NCI-H1694 (cell line): ENCODE results near the gene CARS1.

Source experiments
- DNase-seq: peaks from one replicate; lab custom pipeline; 2025; lab: John Stamatoyannopoulos, UW

The CARS1 gene

DNA sequence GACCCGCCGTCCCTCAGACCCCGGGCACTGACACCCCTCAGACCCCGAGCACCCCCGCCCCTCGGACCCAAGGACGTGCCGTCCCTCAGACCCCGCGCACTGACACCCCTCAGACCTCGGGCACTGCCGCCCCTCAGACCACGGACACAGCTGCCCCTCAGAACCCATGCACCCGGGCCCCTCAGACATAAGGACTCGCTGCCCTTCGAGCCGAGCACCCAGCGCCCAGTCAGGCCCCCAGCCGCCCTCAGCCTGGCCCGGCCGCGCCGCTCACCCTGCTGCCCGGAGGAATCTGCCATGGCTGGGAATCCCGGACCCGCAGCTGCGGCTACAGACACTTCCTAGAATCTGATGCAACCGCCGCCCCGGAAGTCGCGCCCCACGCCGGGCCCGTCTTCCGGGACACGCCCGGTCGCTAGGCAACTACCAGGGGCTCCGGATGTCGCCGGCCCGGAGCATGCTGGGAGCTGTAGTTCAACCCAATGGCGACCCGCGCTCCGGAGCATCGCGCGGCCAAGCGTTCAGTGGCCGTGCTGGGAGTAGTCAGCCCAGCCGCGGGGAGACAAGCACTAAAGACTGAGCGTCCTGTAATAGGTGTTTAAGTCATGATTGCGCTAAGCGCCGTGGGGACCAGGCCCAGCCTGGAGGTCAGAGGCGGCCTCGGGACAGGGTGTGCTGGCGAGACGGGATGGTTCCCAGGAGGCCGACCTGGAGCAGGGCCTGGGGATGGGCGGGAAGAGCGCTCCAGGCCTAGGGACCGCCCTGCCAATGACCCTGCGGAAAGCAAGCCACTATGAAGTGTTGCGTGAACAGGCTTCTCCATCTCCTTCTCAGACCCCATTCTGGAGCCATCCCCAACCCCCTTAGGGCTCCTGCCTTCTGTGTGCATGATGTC is at the start of gene CARS1:
CARS1 (minus strand) TSS at position 355 of the 895 bp plus-strand sequence; CDS start at position 299, 56 bp downstream.
- DNase-seq, result peak; percentile 73

DNA sequence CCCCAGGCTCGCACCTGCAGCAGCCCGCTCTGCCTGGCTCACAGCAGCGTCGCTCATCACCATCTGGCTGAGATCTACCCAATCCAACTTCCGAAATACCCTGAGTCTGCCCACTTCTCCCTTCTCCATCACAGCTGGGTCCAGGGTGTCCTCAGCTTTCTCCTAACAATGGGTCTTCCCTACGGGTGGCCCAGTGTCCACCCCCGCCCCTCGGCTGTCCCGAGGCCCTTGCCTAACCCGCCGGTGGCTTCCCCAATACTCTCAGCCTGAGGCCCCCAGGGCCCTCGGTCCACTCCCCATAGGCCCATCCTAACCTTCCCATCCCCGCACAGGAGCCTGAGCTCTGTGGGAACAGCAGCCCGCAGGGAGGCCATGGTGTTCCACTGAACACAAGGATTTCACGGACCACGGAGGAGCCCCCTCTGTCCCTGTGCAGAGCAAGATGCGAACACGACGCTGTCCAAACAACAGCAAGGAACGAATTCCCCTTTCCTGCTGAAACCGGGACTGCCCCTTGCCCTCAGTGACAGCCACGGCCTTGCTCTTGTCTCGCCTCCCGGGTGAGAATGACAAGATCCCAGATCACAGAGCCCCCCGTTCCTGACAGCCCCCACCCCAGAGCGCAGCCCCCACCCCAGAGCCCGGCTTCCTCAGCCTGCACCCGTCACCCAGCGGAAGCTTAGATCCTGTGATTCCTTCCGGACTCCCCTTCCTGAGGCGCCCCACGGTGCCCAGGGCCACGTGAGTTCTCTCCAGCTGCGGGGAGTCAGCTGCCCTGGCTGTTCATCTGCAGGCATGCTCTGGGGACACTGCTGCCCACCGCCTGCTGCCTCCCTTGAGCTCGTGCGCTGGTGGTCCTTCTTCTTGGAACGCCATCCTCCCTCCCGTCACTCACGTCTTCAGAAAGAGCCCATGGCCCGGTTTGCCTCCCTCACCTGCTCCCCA is 48.8 kb upstream of the CARS1 start:
- DNase-seq, result no peak

DNA sequence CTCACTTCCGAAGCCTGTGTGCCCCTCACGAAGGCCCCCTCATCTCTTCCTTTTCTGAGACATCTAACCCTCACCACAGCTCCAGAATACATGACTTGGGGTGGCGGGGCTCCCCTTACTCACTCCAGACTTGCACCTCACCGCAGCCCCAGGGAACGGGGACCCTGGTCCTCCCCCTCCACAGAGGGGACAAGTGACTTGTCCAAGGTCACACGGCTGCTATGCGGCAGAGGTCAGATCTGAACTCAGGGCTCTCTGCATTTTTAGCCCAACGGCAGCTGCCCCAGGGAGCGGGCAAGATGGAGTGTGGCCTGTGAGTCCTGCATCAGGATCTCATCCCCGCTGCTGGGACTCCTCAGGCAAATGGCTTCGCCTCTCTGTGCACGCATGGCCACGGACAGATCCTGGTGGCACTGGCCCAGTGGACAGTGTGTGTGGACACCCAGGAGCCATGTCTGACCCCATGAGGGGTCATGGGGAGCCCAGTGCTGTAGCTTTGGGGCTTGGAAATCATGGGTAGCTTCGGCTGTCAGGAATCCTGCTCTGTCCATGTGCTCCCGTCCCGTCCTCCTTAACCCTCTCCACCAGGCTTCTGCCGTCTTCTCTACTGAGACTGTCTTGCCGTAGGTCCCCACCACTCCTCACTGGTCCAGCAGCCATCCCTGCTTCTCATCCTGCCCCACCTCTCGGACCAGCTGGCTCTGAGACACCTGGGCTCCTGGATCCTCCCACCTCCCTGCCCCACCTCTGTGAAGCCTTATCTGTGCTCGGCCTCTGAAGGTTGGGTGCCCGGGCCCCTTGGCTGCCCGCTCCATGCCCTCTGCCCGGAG is 48.0 kb upstream of the CARS1 start:
- no peak for DNase-seq

DNA sequence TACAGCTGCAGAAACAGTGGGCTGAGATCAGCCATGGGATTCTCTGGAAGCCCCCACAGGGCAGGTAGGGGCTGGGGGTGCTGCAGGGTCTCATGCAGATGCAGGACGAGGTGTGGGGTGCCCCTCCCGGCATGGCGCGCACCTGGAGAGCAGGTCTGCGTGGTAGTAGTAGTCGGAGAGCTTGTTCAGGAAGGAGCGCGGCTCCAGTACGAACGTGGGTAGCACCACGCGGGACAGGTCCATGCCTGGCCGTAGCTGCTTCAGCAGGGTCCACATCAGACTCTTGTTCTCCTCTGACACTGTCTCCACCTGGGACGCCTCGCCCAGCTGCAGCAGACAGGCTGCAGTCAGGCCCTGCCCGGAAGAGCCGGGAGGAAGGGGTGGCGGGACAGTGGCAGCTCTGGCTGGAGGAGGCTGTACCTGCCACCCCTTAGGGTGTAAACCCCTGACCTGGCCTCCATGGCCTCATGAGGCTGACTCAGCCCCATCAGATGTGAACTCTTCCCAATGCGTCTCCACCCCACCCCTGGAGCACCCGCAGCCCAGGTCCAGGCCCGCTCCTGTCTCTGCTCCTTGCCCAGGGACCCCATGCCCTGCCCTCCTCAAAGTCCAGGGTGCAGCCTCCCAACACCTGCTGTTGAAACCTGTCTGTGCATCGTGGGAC is 47.0 kb upstream of the CARS1 start:
- no peak for DNase-seq

DNA sequence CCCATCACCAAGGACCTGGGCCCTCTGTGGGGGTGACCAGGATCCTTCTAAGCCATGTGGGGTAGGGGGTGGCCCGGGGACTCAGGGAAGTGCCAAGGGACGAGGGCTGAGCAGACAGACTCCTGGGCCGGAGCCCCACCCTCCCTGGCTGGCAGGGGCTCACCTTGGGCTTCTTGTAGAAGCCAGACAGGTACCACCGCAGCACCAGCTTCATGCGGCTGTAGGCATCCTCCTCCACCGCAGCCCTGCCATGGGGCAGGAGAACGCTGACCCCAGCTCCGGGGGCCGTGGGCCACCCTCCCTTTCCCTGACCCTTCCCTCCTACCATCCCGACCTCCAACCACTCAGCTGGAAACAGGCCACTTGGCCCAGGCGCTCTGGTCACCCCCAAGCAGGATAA is 45.9 kb upstream of the CARS1 start:
- DNase-seq, result no peak

DNA sequence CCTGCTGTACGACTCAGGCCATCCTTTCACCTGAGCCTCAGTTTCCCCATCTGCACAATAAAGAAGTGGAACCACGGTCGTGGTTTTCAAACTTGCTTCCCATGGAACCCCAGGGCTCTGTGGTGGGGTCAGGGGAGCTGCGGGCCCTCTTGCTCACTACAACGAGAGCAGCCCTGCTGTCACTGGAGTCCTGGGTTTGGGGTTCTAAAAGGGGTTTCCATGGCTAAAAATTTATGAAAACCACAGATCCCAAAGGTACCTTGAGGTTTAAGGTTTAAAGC is 45.4 kb upstream of the CARS1 start:
- no peak for DNase-seq

DNA sequence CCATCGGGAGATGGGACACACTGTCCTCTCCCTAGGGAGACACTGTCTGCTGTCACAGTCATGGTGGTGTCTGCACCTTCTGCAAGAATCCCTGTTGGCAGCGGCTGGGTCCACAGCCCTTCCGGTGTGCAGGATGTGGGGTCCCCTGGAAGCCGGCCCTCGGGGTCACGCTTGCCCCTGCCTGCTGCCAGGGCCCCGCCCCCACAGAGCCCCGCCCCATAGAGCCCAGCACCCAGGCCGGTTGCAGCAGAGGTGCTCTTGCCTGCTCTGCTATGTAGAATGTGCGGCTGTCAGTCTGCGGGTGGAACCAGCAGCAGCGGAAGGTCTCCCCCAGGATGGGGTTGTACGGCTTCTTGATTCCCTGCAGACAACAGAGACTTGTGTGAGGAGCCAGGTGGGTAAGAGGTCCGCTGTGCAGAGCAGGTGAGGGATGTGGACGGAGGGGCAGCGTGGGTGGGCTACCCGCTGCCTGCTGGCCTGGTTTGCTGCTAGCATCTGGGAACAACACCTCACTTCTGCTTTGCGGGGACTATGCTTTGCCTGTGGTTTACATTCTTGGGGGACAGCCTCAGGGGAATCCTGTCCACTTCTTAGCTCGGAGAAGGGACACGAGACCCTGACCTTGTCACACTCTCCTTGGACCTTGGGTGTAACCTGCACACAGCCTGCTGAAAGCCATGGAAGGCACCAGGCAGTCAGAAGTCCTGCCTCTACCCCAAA is 44.9 kb upstream of the CARS1 start:
- DNase-seq, result no peak

DNA sequence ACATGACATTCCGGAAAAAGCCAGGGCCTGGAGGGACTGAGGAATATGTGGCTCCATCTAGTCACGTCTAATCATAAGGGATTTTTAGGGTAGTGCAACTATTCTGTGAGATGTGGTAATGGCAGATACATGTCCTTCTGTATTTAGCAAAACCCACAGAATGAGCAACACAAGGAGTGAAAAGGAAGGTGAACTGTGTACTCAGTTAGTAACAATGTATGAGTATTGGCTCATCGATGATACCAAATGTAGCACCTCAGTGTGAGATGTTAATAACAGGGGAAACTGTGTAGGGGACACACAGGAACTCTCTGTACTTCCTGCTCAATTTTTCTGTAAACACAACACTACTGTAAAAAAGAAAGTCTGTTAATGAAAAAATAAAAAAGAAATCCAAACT is 42.0 kb upstream of the CARS1 start:
- DNase-seq, result no peak

DNA sequence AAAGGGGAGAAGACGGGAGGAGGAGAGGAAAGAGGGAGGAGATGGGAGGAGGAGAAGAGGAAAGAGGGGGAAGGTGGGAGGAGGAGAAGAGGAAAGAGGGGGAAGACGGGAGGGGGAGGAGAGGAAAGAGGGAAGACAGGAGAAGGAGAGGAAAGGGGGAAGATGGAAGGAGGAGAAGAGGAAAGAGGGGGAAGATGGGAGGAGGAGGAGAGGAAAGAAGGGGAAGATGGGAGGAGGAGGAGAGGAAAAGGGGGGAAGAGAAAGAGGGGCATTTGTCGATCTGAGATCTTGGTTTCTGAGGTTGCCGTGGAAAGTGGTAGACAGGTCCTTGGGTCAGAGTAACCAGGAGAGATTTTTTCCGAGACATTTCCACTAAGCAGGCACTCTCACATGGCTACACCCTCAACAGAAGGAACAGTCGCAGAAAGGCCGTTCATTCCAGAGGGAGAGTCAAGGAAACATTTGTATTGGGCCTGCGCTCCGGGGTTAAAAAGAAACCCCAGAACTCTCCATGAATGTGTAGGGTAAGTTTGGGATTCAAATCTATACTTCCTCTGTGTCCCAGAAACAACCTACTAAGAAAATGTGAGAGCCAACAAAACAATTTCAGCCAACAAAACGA is 39.8 kb upstream of the CARS1 start:
- DNase-seq, result no peak

DNA sequence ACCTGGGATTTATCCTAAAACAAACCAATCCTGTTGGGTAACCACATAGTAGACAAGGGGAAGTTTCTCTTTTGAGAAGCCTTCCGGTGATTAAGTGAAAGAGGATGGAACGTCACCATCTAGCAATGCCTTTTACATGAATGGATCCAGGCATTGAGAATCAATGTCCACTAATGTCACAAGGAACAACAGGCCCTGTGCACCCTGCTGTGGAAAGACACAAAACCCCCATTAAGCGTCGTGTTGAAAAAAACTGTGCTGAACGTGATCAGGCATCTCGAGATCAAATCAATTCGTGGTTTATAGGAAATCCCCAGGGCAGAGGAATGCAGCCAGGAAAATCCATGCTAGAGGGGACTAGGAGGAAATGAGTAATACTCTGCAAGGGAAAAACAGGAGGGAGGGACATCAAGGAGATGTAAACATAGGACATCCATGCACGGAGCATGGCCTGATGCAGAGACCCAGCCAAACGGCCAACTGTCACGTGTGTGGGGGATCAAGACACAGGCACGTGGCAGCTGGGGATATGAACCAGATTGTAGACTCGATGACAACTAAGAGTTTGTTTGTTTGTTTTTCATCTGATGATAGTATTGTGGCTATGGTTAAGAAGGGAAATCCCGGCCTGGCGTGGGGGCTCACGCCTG is 38.6 kb upstream of the CARS1 start:
- DNase-seq, result no peak

DNA sequence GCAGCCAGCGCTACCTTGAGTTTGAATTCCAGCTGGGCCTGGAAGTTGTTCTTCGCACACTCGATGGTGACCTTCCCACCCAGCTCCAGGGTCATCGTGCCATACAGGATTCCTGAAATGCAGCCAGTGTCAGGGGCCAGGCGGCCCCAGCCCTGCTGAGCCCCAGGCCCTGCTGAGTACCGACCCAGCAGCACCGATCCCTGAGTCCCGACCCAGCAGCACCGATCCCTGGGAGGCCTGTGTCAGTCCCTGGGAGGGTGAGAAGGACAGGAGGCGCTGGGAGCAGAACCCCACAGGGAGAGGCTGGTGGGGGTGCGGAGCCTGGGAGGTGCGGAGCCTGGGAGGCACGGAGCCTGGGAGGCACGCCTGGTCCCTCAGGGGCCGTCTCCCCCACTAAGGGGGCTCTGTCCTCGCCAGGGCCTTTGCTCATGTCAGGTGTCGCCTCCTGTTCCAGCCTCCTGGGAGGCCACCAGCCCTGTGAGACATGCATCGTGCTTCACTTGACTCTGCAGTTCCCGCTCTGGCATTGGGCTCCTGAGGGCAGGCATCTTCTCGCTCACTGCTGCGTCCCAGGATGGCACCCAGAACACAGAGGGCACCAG is 37.1 kb upstream of the CARS1 start:
- no peak for DNase-seq

DNA sequence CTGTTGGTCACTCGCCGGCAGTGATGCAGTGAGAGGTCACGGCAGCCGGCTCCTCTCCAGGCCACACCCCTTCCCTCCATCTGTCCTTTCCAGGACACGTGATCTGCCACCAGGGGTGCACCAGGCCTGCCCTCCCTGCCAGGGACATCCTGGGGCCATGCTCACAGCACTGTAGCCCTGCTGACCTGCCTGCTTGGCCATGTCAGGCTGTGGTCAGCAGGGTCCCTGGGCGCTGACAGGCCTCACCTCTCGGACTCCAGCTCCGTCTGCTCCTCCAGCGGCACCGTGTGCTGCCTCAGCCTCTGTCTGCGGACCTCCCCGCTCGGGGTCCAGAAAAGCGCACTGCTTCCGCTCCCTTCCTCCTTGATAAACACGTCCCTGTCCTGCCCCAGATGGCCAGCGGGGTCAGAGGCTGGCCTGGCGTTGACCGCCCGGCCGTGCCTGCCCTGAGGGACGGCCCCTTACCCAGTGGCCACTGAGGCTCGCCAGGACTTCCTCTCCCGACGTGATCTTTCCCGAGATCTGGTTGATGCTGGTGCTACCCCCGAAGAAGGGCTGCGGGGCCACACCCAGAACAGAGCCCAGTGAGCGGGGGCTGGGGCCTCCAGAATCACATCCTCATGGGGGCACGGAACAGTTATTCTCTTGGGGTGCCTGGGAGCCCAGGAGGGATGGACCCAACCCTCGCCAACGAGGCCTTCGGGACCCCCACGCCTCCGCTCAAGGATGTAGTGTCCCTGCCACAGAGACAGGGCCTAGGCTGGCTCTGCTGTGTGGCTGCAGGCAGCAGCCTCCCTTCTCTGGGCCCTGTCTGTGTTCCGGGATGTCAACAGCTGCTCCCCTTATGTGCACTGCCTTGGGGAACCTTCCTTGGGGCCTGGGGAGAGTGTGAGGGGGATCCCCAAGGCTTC is 36.3 kb upstream of the CARS1 start:
- no peak for DNase-seq

DNA sequence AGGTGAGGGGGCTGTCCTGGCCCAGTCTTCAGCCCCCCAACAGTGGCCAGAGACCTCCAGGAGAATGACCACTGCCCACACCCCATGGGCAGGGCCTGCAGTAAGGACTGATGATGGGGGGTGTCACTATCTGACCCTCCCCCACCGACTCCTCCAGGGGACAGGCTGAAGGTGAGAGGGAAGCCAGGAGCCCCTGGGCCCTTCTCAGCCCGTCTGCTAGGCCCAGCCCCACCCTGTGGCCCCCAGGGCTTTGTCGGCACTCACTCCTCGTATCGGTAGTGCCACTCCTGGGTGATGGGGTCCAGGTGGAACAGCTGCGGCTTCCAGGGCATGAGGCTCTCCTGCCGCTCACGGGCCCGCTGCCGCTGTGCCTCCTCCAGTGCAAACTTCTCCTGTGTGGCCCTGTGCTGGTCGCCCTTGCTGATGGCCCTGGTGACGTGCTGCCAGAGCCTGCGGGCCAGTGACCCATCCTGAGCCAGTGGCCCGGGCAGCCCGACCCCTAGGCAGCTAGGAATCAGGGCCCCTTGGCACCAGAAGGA is 35.4 kb upstream of the CARS1 start:
- no peak for DNase-seq

DNA sequence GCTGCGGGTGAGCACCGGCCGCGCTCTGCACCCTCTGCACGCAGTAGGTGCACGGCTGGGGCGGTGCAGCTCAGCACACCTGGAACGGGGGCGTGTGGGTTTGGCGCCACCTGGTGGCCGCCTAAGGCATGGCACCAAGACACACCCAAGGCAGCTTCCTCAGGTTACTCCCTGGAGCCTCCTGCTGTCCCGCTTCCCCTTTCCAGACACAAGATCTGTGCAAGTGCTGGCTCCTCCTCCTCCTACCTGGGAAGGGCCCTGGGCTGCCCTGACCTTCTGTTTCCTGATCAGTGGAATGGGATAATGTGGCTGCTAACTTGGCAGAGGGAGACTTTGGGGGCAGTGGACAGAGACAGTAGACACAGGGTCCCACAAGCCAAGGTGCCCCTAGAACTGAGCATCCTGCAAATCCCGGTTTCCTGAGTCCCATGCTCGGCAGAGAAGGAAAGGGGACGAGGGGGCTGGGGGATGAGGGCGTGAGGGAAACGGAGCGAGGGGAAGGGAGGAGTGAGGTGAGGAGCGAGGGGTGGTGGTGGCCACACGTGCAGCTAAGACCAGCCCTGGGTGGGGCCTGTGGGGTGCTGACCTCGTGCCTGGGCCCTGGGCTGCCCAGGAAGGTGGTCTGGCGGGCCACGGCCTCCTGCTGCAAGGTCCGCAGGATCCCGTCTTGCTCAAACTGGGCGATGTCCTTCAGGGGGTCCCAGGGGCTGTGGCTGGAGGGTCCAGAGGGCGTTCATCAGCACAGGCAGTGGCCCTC is 34.8 kb upstream of the CARS1 start:
- peak; percentile 30 for DNase-seq

DNA sequence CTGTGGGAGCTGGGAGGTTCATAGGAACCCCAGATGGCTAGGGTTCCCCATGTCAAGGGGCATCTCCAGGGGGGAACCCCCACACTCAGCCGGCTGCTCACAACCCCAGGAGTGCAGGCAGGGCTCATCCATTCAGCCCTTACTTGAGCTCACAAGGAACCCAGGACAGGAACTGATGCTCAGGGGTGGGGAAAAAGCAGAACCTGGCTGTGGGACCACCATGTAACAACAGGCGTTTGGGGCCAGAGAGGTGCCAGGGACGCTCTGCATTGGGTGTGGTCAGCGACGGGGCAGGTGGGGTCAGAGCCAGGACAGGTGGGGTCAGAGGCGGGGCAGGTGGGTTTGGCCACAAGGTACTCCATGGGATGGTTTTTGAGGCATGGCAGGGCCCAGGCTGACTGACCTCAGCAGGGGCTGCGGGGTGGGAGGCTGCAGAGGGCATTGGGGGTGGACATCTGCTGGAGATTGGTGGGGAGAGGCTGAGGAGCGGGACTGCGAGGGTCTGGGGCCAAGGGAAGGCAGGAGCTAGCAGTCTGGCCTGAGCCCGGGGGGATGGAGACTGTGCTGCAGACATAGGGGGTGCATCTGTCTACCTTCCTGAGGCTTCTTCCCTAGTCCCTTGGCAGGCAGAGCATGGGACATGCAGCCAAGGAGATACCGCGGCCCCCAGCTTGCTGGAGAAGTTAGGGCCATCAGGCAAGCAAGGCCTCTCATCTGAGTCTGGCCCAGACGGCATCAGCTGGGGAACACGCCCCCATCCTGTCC is 34.0 kb upstream of the CARS1 start:
- no peak for DNase-seq

DNA sequence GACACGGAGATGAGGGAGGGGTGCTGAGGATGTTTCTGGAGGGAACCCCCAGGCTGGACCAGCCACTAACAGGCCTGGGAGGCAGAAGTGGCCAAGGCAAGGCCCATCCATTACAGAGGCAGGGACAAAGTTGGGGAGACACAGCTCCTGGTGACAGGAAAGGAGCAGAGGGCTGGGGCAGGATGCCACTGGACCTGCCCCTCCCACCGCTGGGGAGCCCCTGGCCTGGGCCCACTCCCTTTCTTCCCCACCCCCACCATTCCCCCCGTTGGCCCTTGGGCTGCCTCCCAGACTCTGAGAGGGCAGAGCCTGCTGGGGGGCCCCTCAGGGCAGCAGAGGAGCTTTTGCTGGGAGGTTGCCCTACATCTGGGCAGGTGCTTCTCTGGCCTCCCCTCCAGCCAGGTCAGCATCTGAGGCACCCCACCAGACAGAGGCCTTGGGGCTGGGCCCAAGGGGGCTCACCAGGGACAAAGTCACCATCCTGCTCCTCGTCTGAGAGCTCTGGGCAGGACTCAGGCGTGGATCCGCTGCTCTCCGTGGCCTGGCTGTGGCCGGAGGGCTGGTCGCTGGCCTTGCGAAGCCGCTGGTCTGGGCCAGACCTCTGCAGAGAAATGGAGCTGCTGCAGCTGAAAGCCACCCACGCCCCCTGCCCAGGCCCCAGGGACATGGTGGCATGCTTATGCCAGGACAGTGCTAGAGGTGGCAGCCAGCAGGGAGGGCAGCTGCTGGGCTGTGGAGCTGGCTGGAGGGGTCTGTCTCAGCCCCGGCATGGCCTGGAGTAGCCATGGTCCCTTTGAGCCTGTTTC is 33.1 kb upstream of the CARS1 start:
- DNase-seq, result no peak
